ENCODE results near the gene CXXC1. TPM values are rescaled to one million over a fixed set of nuclear protein-coding genes. Genes with fewer than 3 reads are reported as not detected.

Gene CXXC1
- total and polyA plus RNA-seq, 2 of the 8 experiments (the other 6 are each of a cell fraction or from before 2014, with no cell fraction given): 73.3 to 136 TPM

- Histone ChIP-seq H2AK5ac (ENCODE audit: low read depth, low read length) (no peak overlapping the region), H3K4me3 (ENCODE audit: extremely low read depth in 1 of 4, insufficient read depth in 2 of 4, low read depth in 3 of 4, low read length in 4 of 4) (no peak overlapping the region), H3K4me1 (replicated peaks in 1 of 4; ENCODE audit: control insufficient read depth in 3 of 4, insufficient read depth in 4 of 4, low read length in 3 of 4) (peaks cover 0 to 5% (median 2%) of the 10 kb centered on the region in 4 experiments; a peak in 3 of 7 replicates), H3K23ac (ENCODE audit: insufficient read length) (no peak overlapping the region), H3K27me3 (replicated peaks in 1 of 4; ENCODE audit: control insufficient read depth in 3 of 4, extremely low read depth in 1 of 4, insufficient read depth in 3 of 4, low read length in 3 of 4) (no peaks in the 10 kb centered on the region), H3K9ac (replicated peaks in 1 of 4; ENCODE audit: extremely low read depth in 1 of 4, low read depth in 3 of 4, low read length in 3 of 4) (no peak overlapping the region), H3K14ac (ENCODE audit: insufficient read length) (no peak overlapping the region), H4K8ac (ENCODE audit: extremely low read depth, insufficient read depth, low read length) (no peak overlapping the region), H2BK120ac (replicated peaks; ENCODE audit: low read depth, low read length) (no peak overlapping the region), H3K56ac (replicated peaks; ENCODE audit: insufficient read length, low read depth, low read length) (no peak overlapping the region), H2AFZ (ENCODE audit: low read length) (no peak overlapping the region), H3K18ac (ENCODE audit: extremely low read depth, low read length) (no peak overlapping the region), H2BK12ac (ENCODE audit: low read depth, low read length) (no peak overlapping the region), H4K91ac (replicated peaks; ENCODE audit: insufficient read length, low read length) (no peak overlapping the region), H3K36me3 (ENCODE audit: control insufficient read depth in 2 of 4, insufficient read depth in 4 of 4, low read length in 3 of 4) (peaks cover 3 to 9% (median 8%) of the 10 kb centered on the region in 4 experiments; a peak in 7 of 8 replicates), H3K79me2 (ENCODE audit: control insufficient read depth in 1 of 2, insufficient read depth in 2 of 2, low read length in 2 of 2) (peaks cover 0 to 7% of the 10 kb centered on the region in 2 experiments; a peak in 1 of 4 replicates), H3K23me2 (ENCODE audit: low read depth, low read length) (peaks cover 6% of the 10 kb centered on the region), H4K5ac (ENCODE audit: insufficient read length, low read depth, low read length) (no peak overlapping the region), H3K4me2 (ENCODE audit: insufficient read depth in 1 of 2, low read depth in 2 of 2, low read length in 2 of 2) (no peak overlapping the region), H3K9me3 (ENCODE audit: insufficient read depth in 2 of 2, low read depth in 1 of 2, low read length in 1 of 2) (no peaks in the 10 kb centered on the region), H4K20me1 (replicated peaks in 1 of 2; ENCODE audit: control insufficient read depth in 1 of 2, insufficient read depth in 2 of 2, low read length in 2 of 2) (peaks cover 0 to 3% of the 10 kb centered on the region in 2 experiments), H3K79me1 (ENCODE audit: low read depth, low read length) (no peaks in the 10 kb centered on the region), H3K27ac (ENCODE audit: low read depth, low read length) (no peak overlapping the region), H3K4ac (replicated peaks; ENCODE audit: insufficient read length, low read depth, low read length) (no peak overlapping the region), H2BK20ac (ENCODE audit: low read length) (no peak overlapping the region), H2BK15ac (ENCODE audit: low read length) (no peak overlapping the region), H2BK5ac (ENCODE audit: low read depth, low read length) (no peak overlapping the region)
- CTCF ChIA-PET (ENCODE audit: partially characterized antibody): interaction anchor here (0.6 to 2.6 kb wide), 7 partner anchors 26 to 158 kb away, joined by 3 to 11 read pairs (median 3); partner anchors contain the start of gene MYO5B
- 85% methylated on average over 4 of the region's 4 CpGs; no CpG with 5 or more reads in 1 of the 2 experiments for WGBS, 2 experiments (ENCODE audit: extremely low coverage in 1 of 2, insufficient coverage in 1 of 2, insufficient read length in 1 of 2, insufficient replicate concordance in 2 of 2, low coverage in 1 of 2, low lambda C conversion rate in 2 of 2, missing lambda C conversion rate in 1 of 2)
- FAIRE-seq: no peak
- no peak for DNase-seq (ENCODE audit: low read depth in 1 of 2, low spot score in 2 of 2)
- POLR2A ChIA-PET (ENCODE audit: partially characterized antibody): interaction anchor here (0.8 kb wide), 1 partner anchor 16 kb away, joined by 3 read pairs; no protein-coding TSS in a partner anchor
- TF ChIP-seq KDM1A (IDR thresholded peaks at IDR 0.05; ENCODE audit: borderline replicate concordance, low read length) (no peak), RNF2 (IDR thresholded peaks at IDR 0.05; ENCODE audit: borderline replicate concordance, low read depth, low read length, missing control alignments, poor library complexity, severe bottlenecking) (no peak), KDM4A (IDR thresholded peaks at IDR 0.05; ENCODE audit: low read depth, low read length, severe bottlenecking) (no peak), POU5F1 (IDR thresholded peaks at IDR 0.05; ENCODE audit: low read depth, low read length) (no peak), CEBPB (IDR thresholded peaks at IDR 0.05; ENCODE audit: low read depth, low read length) (no peak), JUN (IDR thresholded peaks at IDR 0.05; ENCODE audit: low read depth, low read length) (no peak)
These were observed 1.6 kb upstream of the CXXC1 start for GRCh38 chr18:50289108-50289443.

Data from H1 (cell line).